ENCODE data around the gene ALCAM.

DNA sequence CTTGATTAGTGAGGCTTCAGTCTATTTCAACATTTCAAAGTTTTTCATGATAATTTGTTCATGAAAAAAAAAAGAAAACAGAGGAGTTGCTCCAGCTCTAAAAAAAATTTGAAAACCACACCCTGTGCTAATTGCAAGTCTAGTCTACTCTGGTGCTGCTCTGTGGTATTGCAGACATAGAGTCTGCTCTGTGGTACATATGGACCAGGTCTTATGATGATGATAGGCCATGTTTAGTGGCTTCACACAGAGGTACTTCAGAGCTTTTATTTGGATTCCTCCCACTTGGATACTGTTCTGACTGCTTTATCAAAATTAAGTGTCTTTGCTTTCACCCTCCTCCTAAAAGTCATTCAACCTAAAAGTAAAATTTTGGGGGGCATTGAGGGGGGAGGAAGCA, 160.8 kb downstream of the ALCAM start:
- no peak for TF ChIP-seq POLR2A (IDR thresholded peaks at IDR 0.05)
- TF ChIP-seq, protein P1, sequence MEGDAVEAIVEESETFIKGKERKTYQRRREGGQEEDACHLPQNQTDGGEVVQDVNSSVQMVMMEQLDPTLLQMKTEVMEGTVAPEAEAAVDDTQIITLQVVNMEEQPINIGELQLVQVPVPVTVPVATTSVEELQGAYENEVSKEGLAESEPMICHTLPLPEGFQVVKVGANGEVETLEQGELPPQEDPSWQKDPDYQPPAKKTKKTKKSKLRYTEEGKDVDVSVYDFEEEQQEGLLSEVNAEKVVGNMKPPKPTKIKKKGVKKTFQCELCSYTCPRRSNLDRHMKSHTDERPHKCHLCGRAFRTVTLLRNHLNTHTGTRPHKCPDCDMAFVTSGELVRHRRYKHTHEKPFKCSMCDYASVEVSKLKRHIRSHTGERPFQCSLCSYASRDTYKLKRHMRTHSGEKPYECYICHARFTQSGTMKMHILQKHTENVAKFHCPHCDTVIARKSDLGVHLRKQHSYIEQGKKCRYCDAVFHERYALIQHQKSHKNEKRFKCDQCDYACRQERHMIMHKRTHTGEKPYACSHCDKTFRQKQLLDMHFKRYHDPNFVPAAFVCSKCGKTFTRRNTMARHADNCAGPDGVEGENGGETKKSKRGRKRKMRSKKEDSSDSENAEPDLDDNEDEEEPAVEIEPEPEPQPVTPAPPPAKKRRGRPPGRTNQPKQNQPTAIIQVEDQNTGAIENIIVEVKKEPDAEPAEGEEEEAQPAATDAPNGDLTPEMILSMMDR (IDR thresholded peaks at IDR 0.05), result no peak
- TF ChIP-seq POLR2AphosphoS5 (IDR thresholded peaks at IDR 0.05), result no peak
